Epithelial cell of proximal tubule (primary cell): Measurements from ENCODE around the gene SSC4D. TPM values are rescaled to one million over a fixed set of nuclear protein-coding genes. Genes with fewer than 3 reads are reported as not detected.

Experiments used
- DNase-seq: peaks from one replicate; pipeline ENCODE4 v3.0.0-alpha.2; 2011; ENCODE audit warnings: low read depth
- H3K4me3 ChIP-seq: 2 replicates; pipeline ENCODE4 v1.5.1; 2011; ENCODE audit warnings: low read depth, mild to moderate bottlenecking, low read length
- total RNA-seq: library from RNA; depleted of rRNA; stranded (reverse); fragments of >200 nt; gene quantifications from 2 replicates; pipeline ENCODE4 v1.2.3, GENCODE V29; 2015
- TF ChIP-seq, protein P1 (sequence below): conservative IDR thresholded peaks from 2 replicates; pipeline ENCODE4 v1.5.1; 2012; ENCODE audit warnings: low read depth, mild to moderate bottlenecking, low read length

The SSC4D gene
- total RNA-seq, 1 donor from 2014 or later = 2.1 TPM

DNA sequence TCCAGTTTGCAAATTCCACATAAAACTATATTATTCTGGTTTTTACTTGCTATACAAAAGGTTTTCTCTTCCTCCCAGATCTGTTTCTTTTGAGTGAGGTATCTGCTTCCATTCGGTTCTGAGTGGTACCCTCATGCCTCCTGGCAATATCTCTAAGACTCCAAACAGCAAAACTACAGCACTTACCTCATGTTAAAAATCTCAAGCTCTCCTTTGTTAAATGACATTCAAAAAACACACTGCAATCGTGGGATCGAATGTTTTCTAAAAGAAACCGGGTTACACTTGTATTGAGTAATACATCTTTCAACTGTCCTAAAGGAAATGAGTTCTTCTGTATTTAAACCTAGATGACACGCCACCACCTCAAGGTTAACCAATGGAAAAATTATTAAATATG, 61.8 kb downstream of the SSC4D start:
- TF ChIP-seq, protein P1, sequence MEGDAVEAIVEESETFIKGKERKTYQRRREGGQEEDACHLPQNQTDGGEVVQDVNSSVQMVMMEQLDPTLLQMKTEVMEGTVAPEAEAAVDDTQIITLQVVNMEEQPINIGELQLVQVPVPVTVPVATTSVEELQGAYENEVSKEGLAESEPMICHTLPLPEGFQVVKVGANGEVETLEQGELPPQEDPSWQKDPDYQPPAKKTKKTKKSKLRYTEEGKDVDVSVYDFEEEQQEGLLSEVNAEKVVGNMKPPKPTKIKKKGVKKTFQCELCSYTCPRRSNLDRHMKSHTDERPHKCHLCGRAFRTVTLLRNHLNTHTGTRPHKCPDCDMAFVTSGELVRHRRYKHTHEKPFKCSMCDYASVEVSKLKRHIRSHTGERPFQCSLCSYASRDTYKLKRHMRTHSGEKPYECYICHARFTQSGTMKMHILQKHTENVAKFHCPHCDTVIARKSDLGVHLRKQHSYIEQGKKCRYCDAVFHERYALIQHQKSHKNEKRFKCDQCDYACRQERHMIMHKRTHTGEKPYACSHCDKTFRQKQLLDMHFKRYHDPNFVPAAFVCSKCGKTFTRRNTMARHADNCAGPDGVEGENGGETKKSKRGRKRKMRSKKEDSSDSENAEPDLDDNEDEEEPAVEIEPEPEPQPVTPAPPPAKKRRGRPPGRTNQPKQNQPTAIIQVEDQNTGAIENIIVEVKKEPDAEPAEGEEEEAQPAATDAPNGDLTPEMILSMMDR = no peak
- no peak overlapping the region for H3K4me3 ChIP-seq
- no peak for DNase-seq

GRCh38 chr7:76346778-76347177, 62.7 kb downstream of the SSC4D start:
- no peak for DNase-seq
- TF ChIP-seq, protein P1 = no peak
- no peak overlapping the region for H3K4me3 ChIP-seq

DNA sequence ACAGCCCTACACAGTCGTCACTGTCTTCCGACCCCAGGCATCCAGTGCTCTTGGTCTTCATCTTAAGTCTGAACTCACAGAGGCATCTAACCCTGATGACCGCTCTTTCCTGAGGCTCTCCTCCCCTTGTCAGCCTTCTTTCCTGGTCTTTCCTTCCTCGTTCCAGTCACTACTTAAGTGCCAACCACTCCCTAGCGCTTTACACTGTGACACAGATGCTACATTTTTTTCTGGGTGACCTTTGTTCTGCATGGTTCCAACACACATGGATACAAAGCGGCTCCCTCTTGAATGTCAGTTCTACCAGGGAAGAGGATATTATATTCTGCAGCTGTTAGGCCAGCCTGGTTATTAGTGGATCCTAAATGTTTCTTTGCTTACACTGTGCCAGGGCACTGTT, 63.4 kb downstream of the SSC4D start:
- no peak overlapping the region for H3K4me3 ChIP-seq
- no peak for DNase-seq
- TF ChIP-seq, protein P1 = no peak

DNA sequence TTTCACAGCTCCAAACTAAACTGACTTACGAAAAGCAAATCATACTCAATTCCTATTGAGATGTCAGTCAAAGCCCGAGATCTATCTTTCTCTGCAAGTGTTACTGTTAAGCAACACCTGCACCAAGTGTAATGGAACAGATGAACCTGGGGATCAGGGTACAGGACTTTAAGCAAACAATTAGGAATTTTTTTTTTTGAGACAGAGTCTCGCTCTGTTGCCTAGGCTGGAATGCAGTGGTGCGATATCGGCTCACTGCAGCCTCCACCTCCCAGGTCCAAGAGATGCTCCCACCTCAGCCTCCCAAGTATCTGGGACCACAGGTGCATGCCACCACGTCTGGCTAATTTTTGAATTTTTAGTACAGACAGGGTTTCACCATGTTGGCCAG, 65.6 kb downstream of the SSC4D start:
- TF ChIP-seq, protein P1 = no peak
- no peak overlapping the region for H3K4me3 ChIP-seq
- DNase-seq = no peak

DNA sequence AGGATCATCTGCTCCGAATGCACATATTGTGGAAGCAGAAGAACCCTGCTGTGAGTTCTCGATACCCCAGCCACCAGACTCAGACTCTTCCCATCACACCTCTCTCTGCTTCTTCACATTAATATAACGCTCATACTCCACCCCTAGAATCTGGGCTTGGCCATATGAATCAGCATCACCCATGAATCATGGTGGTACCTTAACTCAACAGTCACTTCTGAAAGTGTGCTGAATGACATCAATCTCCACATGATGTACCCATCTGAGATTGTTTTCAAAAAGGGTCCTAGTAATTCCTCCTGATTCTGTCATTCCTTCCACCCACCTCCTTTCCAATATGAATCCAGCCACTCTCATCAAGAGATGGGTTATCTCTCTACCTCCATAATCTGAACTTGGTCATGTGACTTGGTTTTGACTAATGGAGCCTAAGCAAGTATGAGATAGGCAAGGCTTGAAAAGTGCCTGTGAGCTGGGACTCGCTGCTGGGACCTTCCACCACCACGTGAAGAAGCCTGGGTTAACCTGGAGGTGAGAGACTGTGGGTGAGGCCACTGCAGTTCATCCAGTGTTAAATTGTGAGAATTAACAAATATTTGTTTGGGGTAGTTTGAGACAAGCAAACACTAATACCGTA, 66.1 kb downstream of the SSC4D start:
- no peak for DNase-seq
- TF ChIP-seq, protein P1 = no peak
- no peak overlapping the region for H3K4me3 ChIP-seq

- TF ChIP-seq, protein P1 = no peak
- H3K4me3 ChIP-seq = no peak overlapping the region
- no peak for DNase-seq
Observed at GRCh38 chr7:76342222-76342621, 67.3 kb downstream of the SSC4D start.

DNA sequence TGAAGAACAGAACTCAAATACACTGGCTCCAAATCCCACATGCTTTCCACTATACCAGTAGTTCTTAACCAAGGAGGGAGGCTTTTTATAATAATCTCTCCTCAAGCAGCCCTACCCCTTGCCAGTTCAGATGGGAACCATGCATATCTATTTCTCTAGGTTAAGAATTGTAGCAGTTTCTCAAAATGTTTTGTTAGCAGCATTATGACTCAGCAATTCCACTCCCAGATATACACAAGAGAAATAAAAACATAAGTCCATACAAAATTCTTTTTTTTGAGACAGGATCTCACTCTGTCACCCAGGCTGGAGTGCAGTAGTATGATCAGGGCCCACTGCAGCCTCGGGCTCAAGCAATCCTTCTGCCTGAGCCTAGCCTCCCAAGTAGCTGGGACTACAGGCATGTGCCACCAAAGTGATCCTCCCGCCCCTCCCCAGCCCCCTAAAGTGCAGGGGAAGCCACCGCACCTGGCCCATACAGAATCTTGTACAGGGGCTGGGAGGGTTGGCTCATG, 68.8 kb downstream of the SSC4D start:
- DNase-seq = no peak

More for the DNA sequence above, 68.8 kb downstream of the SSC4D start:
- no peak overlapping the region for H3K4me3 ChIP-seq
- TF ChIP-seq, protein P1 = no peak
